Measurements from ENCODE around the gene FGF12.

Gene FGF12

DNA sequence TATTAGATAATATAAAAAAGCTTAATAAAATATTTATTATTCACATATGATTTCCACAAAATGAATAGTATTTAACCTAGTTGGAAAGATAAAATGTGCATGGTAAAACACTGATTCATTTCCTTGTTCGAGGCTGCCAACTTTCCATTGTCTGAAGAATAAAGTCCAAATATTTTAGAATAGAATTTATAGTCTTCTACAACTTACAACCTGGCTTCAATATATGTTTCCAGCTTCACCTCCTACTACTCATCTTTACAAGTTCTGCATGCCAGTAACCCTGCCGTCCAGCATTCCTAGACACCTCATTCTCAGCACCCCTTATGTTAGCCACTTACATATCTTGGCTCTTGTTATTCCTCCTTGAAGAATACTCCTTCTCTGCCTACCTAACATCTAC is 244.5 kb downstream of the FGF12 start:
- no peaks in the 10 kb centered on the region; the same call in 1 of the 2 replicates for H3K9me2 ChIP-seq (replicated peaks; ENCODE audit: control insufficient read depth, low read length)
- TF ChIP-seq EZH2phosphoT487 (IDR thresholded peaks at IDR 0.05; ENCODE audit: borderline replicate concordance, low read length) = no peak
- TF ChIP-seq, protein P1, sequence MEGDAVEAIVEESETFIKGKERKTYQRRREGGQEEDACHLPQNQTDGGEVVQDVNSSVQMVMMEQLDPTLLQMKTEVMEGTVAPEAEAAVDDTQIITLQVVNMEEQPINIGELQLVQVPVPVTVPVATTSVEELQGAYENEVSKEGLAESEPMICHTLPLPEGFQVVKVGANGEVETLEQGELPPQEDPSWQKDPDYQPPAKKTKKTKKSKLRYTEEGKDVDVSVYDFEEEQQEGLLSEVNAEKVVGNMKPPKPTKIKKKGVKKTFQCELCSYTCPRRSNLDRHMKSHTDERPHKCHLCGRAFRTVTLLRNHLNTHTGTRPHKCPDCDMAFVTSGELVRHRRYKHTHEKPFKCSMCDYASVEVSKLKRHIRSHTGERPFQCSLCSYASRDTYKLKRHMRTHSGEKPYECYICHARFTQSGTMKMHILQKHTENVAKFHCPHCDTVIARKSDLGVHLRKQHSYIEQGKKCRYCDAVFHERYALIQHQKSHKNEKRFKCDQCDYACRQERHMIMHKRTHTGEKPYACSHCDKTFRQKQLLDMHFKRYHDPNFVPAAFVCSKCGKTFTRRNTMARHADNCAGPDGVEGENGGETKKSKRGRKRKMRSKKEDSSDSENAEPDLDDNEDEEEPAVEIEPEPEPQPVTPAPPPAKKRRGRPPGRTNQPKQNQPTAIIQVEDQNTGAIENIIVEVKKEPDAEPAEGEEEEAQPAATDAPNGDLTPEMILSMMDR (IDR thresholded peaks at IDR 0.05; ENCODE audit: low read depth, low read length, poor library complexity, severe bottlenecking) = no peak
- H3K4me1 ChIP-seq (ENCODE audit: control insufficient read depth, low read length) = no peaks in the 10 kb centered on the region
- H3K27ac ChIP-seq (ENCODE audit: low read depth, low read length) = no peak overlapping the region
- no peaks in the 10 kb centered on the region for H3K79me2 ChIP-seq (ENCODE audit: control insufficient read depth, low read length)
- no peak overlapping the region for H3K4me2 ChIP-seq (ENCODE audit: low read length)
- H3K36me3 ChIP-seq (ENCODE audit: control insufficient read depth, low read length) = no peaks in the 10 kb centered on the region
- no peak overlapping the region for H3K4me3 ChIP-seq (ENCODE audit: low read length)
- H3F3A ChIP-seq (ENCODE audit: control insufficient read depth, insufficient read depth) = no peaks in the 10 kb centered on the region
- no peaks in the 10 kb centered on the region for H3K27me3 ChIP-seq (ENCODE audit: control insufficient read depth, low read length)
- no peaks in the 10 kb centered on the region for H3K9me3 ChIP-seq (ENCODE audit: control insufficient read depth, insufficient read depth, low read length)
- H4K20me1 ChIP-seq (ENCODE audit: control insufficient read depth, insufficient read depth, low read depth, low read length) = no peaks in the 10 kb centered on the region

DNA sequence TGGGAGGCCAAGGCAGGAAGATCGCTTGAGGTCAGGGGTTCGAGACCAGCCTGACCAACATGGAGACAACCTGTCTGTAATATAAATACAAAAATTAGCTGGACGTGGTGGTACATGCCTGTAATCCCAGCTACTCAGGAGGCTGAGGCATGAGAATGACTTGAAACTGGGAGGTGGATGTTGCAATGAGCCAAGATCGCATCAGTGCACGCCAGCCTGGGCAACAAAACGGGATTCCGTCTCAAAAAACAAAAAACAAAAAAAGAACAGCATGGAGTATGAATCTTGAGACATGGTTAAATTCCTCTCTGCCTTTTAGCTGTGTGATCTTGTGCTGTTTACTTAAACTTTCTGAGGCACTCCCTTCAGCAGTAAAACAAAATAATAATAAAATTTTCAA is 244.9 kb downstream of the FGF12 start:
- no peak for TF ChIP-seq EZH2phosphoT487 (IDR thresholded peaks at IDR 0.05; ENCODE audit: borderline replicate concordance, low read length)
- TF ChIP-seq, protein P1 (IDR thresholded peaks at IDR 0.05; ENCODE audit: low read depth, low read length, poor library complexity, severe bottlenecking) = no peak
- Histone ChIP-seq H3K4me1 (ENCODE audit: control insufficient read depth, low read length) (no peaks in the 10 kb centered on the region), H3K27ac (ENCODE audit: low read depth, low read length) (no peak overlapping the region), H3K4me2 (ENCODE audit: low read length) (no peak overlapping the region), H4K20me1 (ENCODE audit: control insufficient read depth, insufficient read depth, low read depth, low read length) (no peaks in the 10 kb centered on the region), H3K9me2 (replicated peaks; ENCODE audit: control insufficient read depth, low read length) (no peaks in the 10 kb centered on the region; the same call in 1 of the 2 replicates), H3K79me2 (ENCODE audit: control insufficient read depth, low read length) (no peaks in the 10 kb centered on the region), H3K36me3 (ENCODE audit: control insufficient read depth, low read length) (no peaks in the 10 kb centered on the region), H3F3A (ENCODE audit: control insufficient read depth, insufficient read depth) (no peaks in the 10 kb centered on the region), H3K27me3 (ENCODE audit: control insufficient read depth, low read length) (no peaks in the 10 kb centered on the region), H3K9me3 (ENCODE audit: control insufficient read depth, insufficient read depth, low read length) (no peaks in the 10 kb centered on the region), H3K4me3 (ENCODE audit: low read length) (no peak overlapping the region)

- no peak overlapping the region for H3K4me2 ChIP-seq (ENCODE audit: low read length)
- no peak overlapping the region for H3K27ac ChIP-seq (ENCODE audit: low read depth, low read length)
- H3K4me3 ChIP-seq (ENCODE audit: low read length) = no peak overlapping the region
- H3K9me3 ChIP-seq (ENCODE audit: control insufficient read depth, insufficient read depth, low read length) = no peaks in the 10 kb centered on the region
- no peaks in the 10 kb centered on the region for H3F3A ChIP-seq (ENCODE audit: control insufficient read depth, insufficient read depth)
- H3K79me2 ChIP-seq (ENCODE audit: control insufficient read depth, low read length) = no peaks in the 10 kb centered on the region
- H4K20me1 ChIP-seq (ENCODE audit: control insufficient read depth, insufficient read depth, low read depth, low read length) = no peaks in the 10 kb centered on the region
- no peaks in the 10 kb centered on the region for H3K27me3 ChIP-seq (ENCODE audit: control insufficient read depth, low read length)
- no peaks in the 10 kb centered on the region for H3K36me3 ChIP-seq (ENCODE audit: control insufficient read depth, low read length)
- no peak for TF ChIP-seq EZH2phosphoT487 (IDR thresholded peaks at IDR 0.05; ENCODE audit: borderline replicate concordance, low read length)
- TF ChIP-seq, protein P1 (IDR thresholded peaks at IDR 0.05; ENCODE audit: low read depth, low read length, poor library complexity, severe bottlenecking) = no peak
- no peaks in the 10 kb centered on the region; the same call in 1 of the 2 replicates for H3K9me2 ChIP-seq (replicated peaks; ENCODE audit: control insufficient read depth, low read length)
- H3K4me1 ChIP-seq (ENCODE audit: control insufficient read depth, low read length) = no peaks in the 10 kb centered on the region
Observed at GRCh38 chr3:192481638-192482037, 245.7 kb downstream of the FGF12 start.

All from DOHH2 (cell line).